GM23248 (cell line): Measurements from ENCODE around the gene ZNHIT1.

Source experiments
- EZH2 ChIP-seq: fragments of 200-600 bp; sonication (generic); IDR thresholded peaks from 2 replicates; pipeline ENCODE4 v1.6.1; 2018; ENCODE audit warnings: antibody characterized with exemption, mild to moderate bottlenecking; ENCODE audit not compliant: insufficient read depth, poor library complexity, severe bottlenecking
- EZH2phosphoT487 ChIP-seq: fragments of 200-600 bp; sonication (generic); IDR thresholded peaks from 2 replicates; pipeline ENCODE4 v1.6.1; 2018; ENCODE audit warnings: antibody characterized with exemption, moderate library complexity, mild to moderate bottlenecking, low read depth; ENCODE audit not compliant: insufficient read depth

- TF ChIP-seq EZH2 (no peak), EZH2phosphoT487 (no peak)
Observed at GRCh38 chr7:101186194-101186593, 31.8 kb upstream of the ZNHIT1 start.
